Measurements from ENCODE around the gene TNP2.
"Not testable (repeated sequence)": the region's sequence is repeated elsewhere in the genome, so short reads cannot be mapped to it uniquely, and the experiment has no call there.

TNP2 gene

DNA sequence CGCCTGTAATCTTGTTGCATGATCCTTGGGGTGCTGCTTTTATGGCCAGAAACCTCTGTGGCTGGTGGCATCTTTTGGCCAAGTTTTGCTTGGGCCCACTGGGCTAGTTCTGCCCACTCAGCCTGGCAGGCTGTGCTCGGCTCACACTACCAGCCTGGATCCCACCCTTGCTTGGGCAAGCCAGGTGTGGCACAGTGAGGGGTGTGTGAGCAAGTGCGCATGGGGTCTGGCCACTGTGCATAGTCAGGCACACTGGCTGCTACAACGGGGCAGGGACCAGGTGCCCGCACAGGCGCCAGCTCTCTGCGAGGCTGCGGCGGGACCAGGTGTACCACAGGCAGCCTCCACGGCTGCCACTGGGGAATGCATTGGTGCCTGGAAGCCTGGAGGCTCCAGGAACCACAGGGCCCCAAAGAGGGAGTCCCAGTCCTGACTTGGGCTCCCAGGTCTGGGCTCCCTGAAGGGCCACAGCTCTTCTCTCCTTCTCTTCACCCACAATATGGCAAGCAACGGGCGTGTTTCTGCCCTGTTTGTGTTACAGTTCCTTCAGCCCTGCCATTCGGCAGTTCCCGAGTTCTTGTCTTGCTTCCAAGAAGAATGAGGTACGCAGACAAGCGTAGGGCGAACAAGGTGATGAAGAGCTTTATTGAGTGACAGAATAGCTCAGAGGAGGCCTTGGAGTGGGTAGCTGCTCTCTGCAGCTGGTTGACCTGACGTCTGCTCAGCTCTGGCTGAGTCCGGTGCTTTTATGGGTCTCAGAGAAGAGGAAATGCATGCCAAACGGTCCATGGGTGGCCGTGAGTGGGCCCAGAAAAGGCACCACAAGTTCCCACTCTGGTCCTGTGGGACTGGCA lies 38.7 kb upstream of the TNP2 start:
- DNase-seq (ENCODE audit: insufficient read length, low spot score), result no peak
- FAIRE-seq, result no peak
- TF ChIP-seq POLR2A (IDR thresholded peaks at IDR 0.05; ENCODE audit: low read depth, low read length), result no peak

- no peak for TF ChIP-seq POLR2A (IDR thresholded peaks at IDR 0.05; ENCODE audit: low read depth, low read length)
- no peak for DNase-seq (ENCODE audit: insufficient read length, low spot score)
- no peak for FAIRE-seq
Observed at GRCh38 chr16:11306997-11307638, 38.0 kb upstream of the TNP2 start.

- FAIRE-seq (no peak), DNase-seq (ENCODE audit: insufficient read length, low spot score) (no peak)
- TF ChIP-seq POLR2A (IDR thresholded peaks at IDR 0.05; ENCODE audit: low read depth, low read length), result no peak
Observed at GRCh38 chr16:11306381-11306780, 37.3 kb upstream of the TNP2 start.

GRCh38 chr16:11303405-11304138 lies 34.4 kb upstream of the TNP2 start:
- DNase-seq (ENCODE audit: insufficient read length, low spot score), result no peak
- FAIRE-seq, result no peak
- TF ChIP-seq POLR2A (IDR thresholded peaks at IDR 0.05; ENCODE audit: low read depth, low read length), result no peak

GRCh38 chr16:11302977-11303376 lies 33.9 kb upstream of the TNP2 start:
- FAIRE-seq, result no peak
- no peak for DNase-seq (ENCODE audit: insufficient read length, low spot score)
- TF ChIP-seq POLR2A (IDR thresholded peaks at IDR 0.05; ENCODE audit: low read depth, low read length), result no peak

DNA sequence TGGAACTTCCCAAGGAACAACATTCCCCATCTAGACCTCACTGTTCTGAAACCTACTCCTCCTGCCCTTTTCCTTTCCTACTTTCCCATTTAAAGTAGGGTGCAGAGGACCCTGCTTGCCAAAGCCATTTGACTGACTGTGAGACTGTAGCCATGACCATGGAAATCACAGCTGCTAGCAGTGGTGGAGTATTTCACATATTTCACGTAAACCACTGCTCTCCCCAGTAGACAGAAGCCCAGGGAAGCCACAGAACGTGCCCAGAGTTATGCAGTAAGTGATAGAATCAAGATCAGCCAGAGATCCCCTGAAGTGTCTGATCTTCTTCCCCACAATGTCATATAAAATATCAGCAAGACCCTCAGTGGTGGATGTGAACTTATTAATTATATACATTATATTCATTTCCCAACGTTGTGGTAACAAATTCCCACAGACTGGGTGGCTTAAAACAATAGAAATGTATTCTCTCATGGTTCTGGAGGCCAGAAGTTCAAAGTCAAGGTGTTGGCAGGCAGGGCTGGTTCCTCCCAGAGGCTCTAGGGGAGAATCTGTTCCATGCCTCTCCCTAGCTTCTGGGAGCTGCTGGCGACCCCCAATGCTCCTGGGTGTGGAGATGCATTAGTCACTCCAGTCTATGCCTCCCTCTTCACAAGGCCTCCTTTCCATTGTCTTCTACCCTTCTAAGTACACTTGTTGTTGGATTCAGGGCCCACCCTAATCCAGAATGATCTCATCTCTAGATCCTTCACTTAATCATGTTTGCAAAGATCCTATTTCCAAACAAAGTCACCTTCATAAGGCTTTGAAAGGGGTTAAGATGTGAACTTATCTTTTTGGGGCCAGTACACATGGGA lies 32.7 kb upstream of the TNP2 start:
- TF ChIP-seq POLR2A (IDR thresholded peaks at IDR 0.05; ENCODE audit: low read depth, low read length), result no peak
- FAIRE-seq (no peak), DNase-seq (ENCODE audit: insufficient read length, low spot score) (no peak)

- no peak for FAIRE-seq
- TF ChIP-seq POLR2A (IDR thresholded peaks at IDR 0.05; ENCODE audit: low read depth, low read length), result no peak
- no peak for DNase-seq (ENCODE audit: insufficient read length, low spot score)
Observed at GRCh38 chr16:11300560-11300892, 31.4 kb upstream of the TNP2 start.

GRCh38 chr16:11299865-11300559 lies 30.9 kb upstream of the TNP2 start:
- DNase-seq (ENCODE audit: insufficient read length, low spot score), result no peak
- FAIRE-seq, result no peak
- no peak for TF ChIP-seq POLR2A (IDR thresholded peaks at IDR 0.05; ENCODE audit: low read depth, low read length)

DNA sequence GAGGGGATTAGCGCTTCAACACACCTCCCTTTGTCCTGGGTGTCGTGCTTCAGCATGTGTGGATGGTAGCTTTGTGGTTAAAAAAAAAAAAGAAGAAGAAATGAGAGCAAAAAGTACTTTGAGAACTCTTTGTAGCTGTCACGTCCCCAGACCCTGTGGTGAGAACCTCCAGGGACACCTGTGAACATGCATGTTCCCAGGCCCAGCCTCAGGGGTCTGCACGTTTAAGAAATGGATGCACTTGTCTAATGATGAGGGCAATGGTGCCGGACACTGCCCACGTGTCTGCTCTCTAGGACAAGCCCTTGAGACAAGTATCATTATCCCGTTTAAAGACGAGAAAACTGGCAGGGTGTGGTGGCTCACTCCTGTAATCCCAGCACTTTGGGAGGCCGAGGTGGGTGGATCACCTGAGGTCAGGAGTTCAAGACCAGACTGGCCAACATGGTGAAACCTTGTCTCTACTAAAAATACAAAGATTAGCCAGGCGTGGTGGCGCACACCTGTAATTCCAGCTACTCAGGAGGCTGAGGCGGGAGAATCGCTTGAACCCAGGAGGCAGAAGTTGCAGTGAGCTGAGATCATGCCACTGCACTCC lies 29.9 kb upstream of the TNP2 start:
- FAIRE-seq; DNase-seq (ENCODE audit: insufficient read length, low spot score): not testable (repeated sequence)

GRCh38 chr16:11298143-11298900 lies 29.2 kb upstream of the TNP2 start:
- no peak for TF ChIP-seq POLR2A (IDR thresholded peaks at IDR 0.05; ENCODE audit: low read depth, low read length)
- FAIRE-seq (no peak), DNase-seq (ENCODE audit: insufficient read length, low spot score) (no peak)

DNA sequence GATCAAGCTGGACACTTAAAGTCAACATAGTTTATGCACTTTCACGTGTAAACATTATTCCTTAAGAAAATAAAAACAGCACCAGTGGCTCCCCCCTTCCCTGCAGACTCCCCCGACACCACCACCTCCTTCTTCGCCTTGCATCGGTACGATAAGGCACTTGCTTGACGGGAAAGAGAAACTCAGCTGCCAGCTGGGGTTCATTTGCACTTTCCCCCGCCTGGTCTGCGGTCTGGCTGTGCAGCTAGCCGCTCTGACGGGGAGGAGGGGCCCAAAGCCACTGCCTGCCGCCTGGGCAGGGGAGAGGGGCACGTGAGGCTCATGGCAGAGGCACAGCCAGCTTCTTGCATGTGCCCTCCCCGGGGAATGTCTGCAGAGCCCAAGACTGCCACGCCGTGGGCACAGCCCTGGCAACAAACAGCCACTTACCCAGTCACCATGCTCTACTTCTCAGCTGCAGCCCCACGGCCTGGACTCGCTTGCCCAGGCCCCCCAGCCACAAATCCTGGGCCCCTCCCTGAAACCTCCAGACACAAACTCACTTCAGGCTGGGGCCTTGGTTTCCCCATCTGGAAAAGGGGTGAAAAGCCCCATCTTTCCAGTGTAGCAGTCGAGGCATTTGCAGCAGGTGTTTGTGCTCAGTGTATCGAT lies 28.5 kb upstream of the TNP2 start:
- peak; percentile 31 for DNase-seq (ENCODE audit: insufficient read length, low spot score)
- FAIRE-seq, result no peak
- TF ChIP-seq POLR2A (IDR thresholded peaks at IDR 0.05; ENCODE audit: low read depth, low read length), result no peak
